ENCODE data around the gene SELENOO. TPM values are rescaled to one million over a fixed set of nuclear protein-coding genes. Genes with fewer than 3 reads are reported as not detected.

The SELENOO gene
- polyA plus RNA-seq, 3 donors = 16.9 to 31.1 (median 24.0) TPM

- no peak for DNase-seq (ENCODE audit: extremely low read depth in 1 of 11, low read depth in 9 of 11, low spot score in 4 of 11)
These were observed 55.5 kb downstream of the SELENOO start for GRCh38 chr22:50256258-50256862.

GRCh38 chr22:50257041-50257440 lies 56.2 kb downstream of the SELENOO start:
- no peak for DNase-seq (ENCODE audit: extremely low read depth in 1 of 11, low read depth in 9 of 11, low spot score in 4 of 11)

- no peak for DNase-seq (ENCODE audit: extremely low read depth in 1 of 11, low read depth in 9 of 11, low spot score in 4 of 11)
These were observed 56.9 kb downstream of the SELENOO start for GRCh38 chr22:50257451-50258360.

GRCh38 chr22:50258361-50259292 lies 57.8 kb downstream of the SELENOO start:
- no peak for DNase-seq (ENCODE audit: extremely low read depth in 1 of 11, low read depth in 9 of 11, low spot score in 4 of 11)

- no peak for DNase-seq (ENCODE audit: extremely low read depth in 1 of 11, low read depth in 9 of 11, low spot score in 4 of 11)
These were observed 58.5 kb downstream of the SELENOO start for GRCh38 chr22:50259302-50259701.

- no peak for DNase-seq (ENCODE audit: extremely low read depth in 1 of 11, low read depth in 9 of 11, low spot score in 4 of 11)
These were observed 59.6 kb downstream of the SELENOO start for GRCh38 chr22:50260434-50260800.

- DNase-seq (ENCODE audit: extremely low read depth in 1 of 11, low read depth in 9 of 11, low spot score in 4 of 11) = no peak
These were observed 60.2 kb downstream of the SELENOO start for GRCh38 chr22:50260801-50261614.

GRCh38 chr22:50261615-50262459 lies 61.0 kb downstream of the SELENOO start, which contains the start of gene MAPK12:
TSS of gene MAPK12 (minus strand) at chr22:50261683. CDS start at chr22:50261509, 174 bp downstream.
- DNase-seq (ENCODE audit: extremely low read depth in 1 of 11, low read depth in 9 of 11, low spot score in 4 of 11) = no peak

GRCh38 chr22:50262460-50262911 lies 61.7 kb downstream of the SELENOO start:
- no peak for DNase-seq (ENCODE audit: extremely low read depth in 1 of 11, low read depth in 9 of 11, low spot score in 4 of 11)

GRCh38 chr22:50262973-50263617 lies 62.3 kb downstream of the SELENOO start:
- no peak for DNase-seq (ENCODE audit: extremely low read depth in 1 of 11, low read depth in 9 of 11, low spot score in 4 of 11)

- no peak for DNase-seq (ENCODE audit: extremely low read depth in 1 of 11, low read depth in 9 of 11, low spot score in 4 of 11)
These were observed 63.4 kb downstream of the SELENOO start for GRCh38 chr22:50264104-50264745.

- no peak for DNase-seq (ENCODE audit: extremely low read depth in 1 of 11, low read depth in 9 of 11, low spot score in 4 of 11)
These were observed 64.3 kb downstream of the SELENOO start for GRCh38 chr22:50264946-50265669.

- no peak for DNase-seq (ENCODE audit: extremely low read depth in 1 of 11, low read depth in 9 of 11, low spot score in 4 of 11)
These were observed 66.2 kb downstream of the SELENOO start for GRCh38 chr22:50266994-50267393.

All from renal cortex interstitium (tissue), 11 donors.